Measurements from ENCODE around the gene SESN3. TPM values are rescaled to one million over a fixed set of nuclear protein-coding genes. Genes with fewer than 3 reads are reported as not detected.

The SESN3 gene, protein sequence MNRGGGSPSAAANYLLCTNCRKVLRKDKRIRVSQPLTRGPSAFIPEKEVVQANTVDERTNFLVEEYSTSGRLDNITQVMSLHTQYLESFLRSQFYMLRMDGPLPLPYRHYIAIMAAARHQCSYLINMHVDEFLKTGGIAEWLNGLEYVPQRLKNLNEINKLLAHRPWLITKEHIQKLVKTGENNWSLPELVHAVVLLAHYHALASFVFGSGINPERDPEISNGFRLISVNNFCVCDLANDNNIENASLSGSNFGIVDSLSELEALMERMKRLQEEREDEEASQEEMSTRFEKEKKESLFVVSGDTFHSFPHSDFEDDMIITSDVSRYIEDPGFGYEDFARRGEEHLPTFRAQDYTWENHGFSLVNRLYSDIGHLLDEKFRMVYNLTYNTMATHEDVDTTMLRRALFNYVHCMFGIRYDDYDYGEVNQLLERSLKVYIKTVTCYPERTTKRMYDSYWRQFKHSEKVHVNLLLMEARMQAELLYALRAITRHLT
- total RNA-seq (2021) = 34.9 to 38.2 TPM (median 35.1 TPM) in 3 replicates
- percentile 87 among the genes with signal in this experiment for Bru-seq, nascent RNA
- long read RNA-seq, experiment 1, full-length matches to known transcripts = 4 of 42 reads
- long read RNA-seq, experiment 1, partial matches to known transcripts = 3 of 42 reads
- long read RNA-seq, experiment 1, other reads (novel, unspliced or antisense) = 35 of 42 reads
- long read RNA-seq, experiment 2, full-length matches to known transcripts = 3 of 39 reads
- long read RNA-seq, experiment 2, partial matches to known transcripts = 0 of 39 reads
- long read RNA-seq, experiment 2, other reads (novel, unspliced or antisense) = 36 of 39 reads
- long read RNA-seq, experiment 3 = 0 reads

GRCh38 chr11:95231127-95231880, at the start of gene SESN3:
Gene SESN3 (minus strand): TSS chr11:95231202. CDS start chr11:95230860, 342 bp downstream.
- Mint-ChIP-seq H3K4me1 (peaks cover 51% of the 10 kb centered on the region), H3K9me3 (no peaks in the 10 kb centered on the region)
- TF ChIP-seq MXD4 (CRISPR knock-in tag; IDR thresholded peaks at IDR 0.05; ENCODE audit: borderline replicate concordance) = no peak
- peak; percentile 85 for TF ChIP-seq NFYB (CRISPR knock-in tag; conservative IDR thresholded peaks at IDR 0.05; ENCODE audit: low read depth)
- no peak for TF ChIP-seq SMAD4 (CRISPR knock-in tag; IDR thresholded peaks at IDR 0.05)
- TF ChIP-seq ZNF671 (CRISPR knock-in tag; IDR thresholded peaks at IDR 0.05) = no peak
- no peak; the same call in none of the 2 replicates for TF ChIP-seq MAX (CRISPR knock-in tag; IDR thresholded peaks at IDR 0.05)
- no peak for TF ChIP-seq GRHL2 (CRISPR knock-in tag; IDR thresholded peaks at IDR 0.05; ENCODE audit: insufficient replicate concordance, severe bottlenecking)
- TF ChIP-seq CBFB (CRISPR knock-in tag; IDR thresholded peaks at IDR 0.05; ENCODE audit: low read depth) = peak; percentile 45; the same call in 1 of the 2 replicates
- no peak for TF ChIP-seq PREB (CRISPR knock-in tag; IDR thresholded peaks at IDR 0.05; ENCODE audit: borderline replicate concordance)
- TF ChIP-seq, protein P1, sequence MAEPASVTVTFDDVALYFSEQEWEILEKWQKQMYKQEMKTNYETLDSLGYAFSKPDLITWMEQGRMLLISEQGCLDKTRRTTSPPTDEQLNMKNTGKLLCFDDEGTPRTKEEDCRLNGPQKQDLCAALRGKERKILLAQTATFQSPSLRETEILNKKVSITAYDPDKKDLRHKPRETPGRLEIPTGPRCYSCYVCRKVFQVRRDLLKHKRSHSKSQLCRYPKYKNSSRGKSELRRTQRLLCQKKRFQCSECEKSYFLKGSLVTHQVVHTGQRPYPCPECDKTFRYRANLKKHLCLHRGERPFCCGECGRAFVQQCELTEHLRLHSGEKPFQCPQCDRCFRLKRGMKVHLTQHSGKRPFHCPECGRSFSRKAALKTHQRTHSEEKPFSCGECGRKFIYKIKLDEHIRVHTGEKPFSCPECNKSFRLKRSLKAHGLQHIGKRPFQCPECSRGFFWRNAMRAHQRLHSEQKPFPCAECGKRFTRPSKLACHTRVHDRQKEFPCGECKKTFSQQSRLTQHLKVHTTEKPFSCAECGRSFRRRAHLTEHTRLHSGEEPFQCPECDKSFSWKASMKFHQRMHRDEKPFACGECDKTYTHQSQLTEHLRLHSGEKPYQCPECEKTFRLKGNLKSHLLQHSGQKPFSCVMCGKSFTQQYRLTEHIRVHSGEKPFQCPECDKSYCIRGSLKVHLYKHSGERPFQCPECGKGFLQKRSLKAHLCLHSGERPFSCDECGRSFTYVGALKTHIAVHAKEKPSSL (CRISPR knock-in tag; conservative IDR thresholded peaks at IDR 0.05) = no peak
- no peak for TF ChIP-seq ZNF423 (CRISPR knock-in tag; IDR thresholded peaks at IDR 0.05)
- TF ChIP-seq, protein P2, sequence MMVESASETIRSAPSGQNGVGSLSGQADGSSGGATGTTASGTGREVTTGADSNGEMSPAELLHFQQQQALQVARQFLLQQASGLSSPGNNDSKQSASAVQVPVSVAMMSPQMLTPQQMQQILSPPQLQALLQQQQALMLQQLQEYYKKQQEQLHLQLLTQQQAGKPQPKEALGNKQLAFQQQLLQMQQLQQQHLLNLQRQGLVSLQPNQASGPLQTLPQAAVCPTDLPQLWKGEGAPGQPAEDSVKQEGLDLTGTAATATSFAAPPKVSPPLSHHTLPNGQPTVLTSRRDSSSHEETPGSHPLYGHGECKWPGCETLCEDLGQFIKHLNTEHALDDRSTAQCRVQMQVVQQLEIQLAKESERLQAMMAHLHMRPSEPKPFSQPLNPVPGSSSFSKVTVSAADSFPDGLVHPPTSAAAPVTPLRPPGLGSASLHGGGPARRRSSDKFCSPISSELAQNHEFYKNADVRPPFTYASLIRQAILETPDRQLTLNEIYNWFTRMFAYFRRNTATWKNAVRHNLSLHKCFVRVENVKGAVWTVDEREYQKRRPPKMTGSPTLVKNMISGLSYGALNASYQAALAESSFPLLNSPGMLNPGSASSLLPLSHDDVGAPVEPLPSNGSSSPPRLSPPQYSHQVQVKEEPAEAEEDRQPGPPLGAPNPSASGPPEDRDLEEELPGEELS (CRISPR knock-in tag; IDR thresholded peaks at IDR 0.05) = no peak
- no peak for TF ChIP-seq NR1H2 (CRISPR knock-in tag; IDR thresholded peaks at IDR 0.05)
- TF ChIP-seq, protein P3, sequence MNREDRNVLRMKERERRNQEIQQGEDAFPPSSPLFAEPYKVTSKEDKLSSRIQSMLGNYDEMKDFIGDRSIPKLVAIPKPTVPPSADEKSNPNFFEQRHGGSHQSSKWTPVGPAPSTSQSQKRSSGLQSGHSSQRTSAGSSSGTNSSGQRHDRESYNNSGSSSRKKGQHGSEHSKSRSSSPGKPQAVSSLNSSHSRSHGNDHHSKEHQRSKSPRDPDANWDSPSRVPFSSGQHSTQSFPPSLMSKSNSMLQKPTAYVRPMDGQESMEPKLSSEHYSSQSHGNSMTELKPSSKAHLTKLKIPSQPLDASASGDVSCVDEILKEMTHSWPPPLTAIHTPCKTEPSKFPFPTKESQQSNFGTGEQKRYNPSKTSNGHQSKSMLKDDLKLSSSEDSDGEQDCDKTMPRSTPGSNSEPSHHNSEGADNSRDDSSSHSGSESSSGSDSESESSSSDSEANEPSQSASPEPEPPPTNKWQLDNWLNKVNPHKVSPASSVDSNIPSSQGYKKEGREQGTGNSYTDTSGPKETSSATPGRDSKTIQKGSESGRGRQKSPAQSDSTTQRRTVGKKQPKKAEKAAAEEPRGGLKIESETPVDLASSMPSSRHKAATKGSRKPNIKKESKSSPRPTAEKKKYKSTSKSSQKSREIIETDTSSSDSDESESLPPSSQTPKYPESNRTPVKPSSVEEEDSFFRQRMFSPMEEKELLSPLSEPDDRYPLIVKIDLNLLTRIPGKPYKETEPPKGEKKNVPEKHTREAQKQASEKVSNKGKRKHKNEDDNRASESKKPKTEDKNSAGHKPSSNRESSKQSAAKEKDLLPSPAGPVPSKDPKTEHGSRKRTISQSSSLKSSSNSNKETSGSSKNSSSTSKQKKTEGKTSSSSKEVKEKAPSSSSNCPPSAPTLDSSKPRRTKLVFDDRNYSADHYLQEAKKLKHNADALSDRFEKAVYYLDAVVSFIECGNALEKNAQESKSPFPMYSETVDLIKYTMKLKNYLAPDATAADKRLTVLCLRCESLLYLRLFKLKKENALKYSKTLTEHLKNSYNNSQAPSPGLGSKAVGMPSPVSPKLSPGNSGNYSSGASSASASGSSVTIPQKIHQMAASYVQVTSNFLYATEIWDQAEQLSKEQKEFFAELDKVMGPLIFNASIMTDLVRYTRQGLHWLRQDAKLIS (CRISPR knock-in tag; IDR thresholded peaks at IDR 0.05; ENCODE audit: borderline replicate concordance) = peak; percentile 31; the same call in 1 of the 2 replicates
- no peak for TF ChIP-seq ZNF532 (CRISPR knock-in tag; IDR thresholded peaks at IDR 0.05; ENCODE audit: borderline replicate concordance)
- TF ChIP-seq PRRX2 (CRISPR knock-in tag; IDR thresholded peaks at IDR 0.05) = no peak
- TF ChIP-seq GTF2I (CRISPR knock-in tag; conservative IDR thresholded peaks at IDR 0.05) = no peak
- TF ChIP-seq ZNF396 (CRISPR knock-in tag; IDR thresholded peaks at IDR 0.05; ENCODE audit: borderline replicate concordance) = no peak
- no peak for TF ChIP-seq ZNF317 (CRISPR knock-in tag; IDR thresholded peaks at IDR 0.05; ENCODE audit: borderline replicate concordance, low read depth)
- no peak for TF ChIP-seq SOX15 (CRISPR knock-in tag; IDR thresholded peaks at IDR 0.05)

More at GRCh38 chr11:95231127-95231880, at the start of gene SESN3:
- peak within 1 kb of the TSS; percentile 43 for H3K27ac Mint-ChIP-seq
- peaks cover 30% of the 10 kb centered on the region for H3K27me3 Mint-ChIP-seq (ENCODE audit: low read depth)
- ChIA-PET CTCF (interaction anchor here (0.5 to 5.5 kb wide), 19 partner anchors 13 to 527 kb away, joined by 3 to 33 read pairs (median 4); no protein-coding TSS in a partner anchor), POLR2A (interaction anchor here (0.6 to 2.3 kb wide), 17 partner anchors 8 to 559 kb away, joined by 3 to 12 read pairs (median 4); partner anchors contain the start of genes CEP57, FAM76B and SRSF8)
- H3K4me3 Mint-ChIP-seq = peak within 1 kb of the TSS; percentile 97
- ATAC-seq = peak; percentile 94
- peak; percentile 99 for DNase-seq (ENCODE audit: low spot score)
- H3K36me3 Mint-ChIP-seq = no peaks in the 10 kb centered on the region

Data from WTC11 (cell line).